GM12891 (cell line): Measurements from ENCODE around the gene CCDC88B.

Experiments
- POLR2A ChIP-seq: IDR thresholded peaks from 2 replicates; pipeline ENCODE4 v1.6.1; 2011; ENCODE audit warnings: low read depth, low read length, control low read depth
- POLR2AphosphoS5 ChIP-seq: IDR thresholded peaks from 2 replicates; pipeline ENCODE4 v1.6.1; 2011; ENCODE audit warnings: low read depth, low read length, control low read depth
- TAF1 ChIP-seq: IDR thresholded peaks from 2 replicates; pipeline ENCODE4 v1.6.1; 2011; ENCODE audit warnings: low read depth, low read length, control low read depth

DNA sequence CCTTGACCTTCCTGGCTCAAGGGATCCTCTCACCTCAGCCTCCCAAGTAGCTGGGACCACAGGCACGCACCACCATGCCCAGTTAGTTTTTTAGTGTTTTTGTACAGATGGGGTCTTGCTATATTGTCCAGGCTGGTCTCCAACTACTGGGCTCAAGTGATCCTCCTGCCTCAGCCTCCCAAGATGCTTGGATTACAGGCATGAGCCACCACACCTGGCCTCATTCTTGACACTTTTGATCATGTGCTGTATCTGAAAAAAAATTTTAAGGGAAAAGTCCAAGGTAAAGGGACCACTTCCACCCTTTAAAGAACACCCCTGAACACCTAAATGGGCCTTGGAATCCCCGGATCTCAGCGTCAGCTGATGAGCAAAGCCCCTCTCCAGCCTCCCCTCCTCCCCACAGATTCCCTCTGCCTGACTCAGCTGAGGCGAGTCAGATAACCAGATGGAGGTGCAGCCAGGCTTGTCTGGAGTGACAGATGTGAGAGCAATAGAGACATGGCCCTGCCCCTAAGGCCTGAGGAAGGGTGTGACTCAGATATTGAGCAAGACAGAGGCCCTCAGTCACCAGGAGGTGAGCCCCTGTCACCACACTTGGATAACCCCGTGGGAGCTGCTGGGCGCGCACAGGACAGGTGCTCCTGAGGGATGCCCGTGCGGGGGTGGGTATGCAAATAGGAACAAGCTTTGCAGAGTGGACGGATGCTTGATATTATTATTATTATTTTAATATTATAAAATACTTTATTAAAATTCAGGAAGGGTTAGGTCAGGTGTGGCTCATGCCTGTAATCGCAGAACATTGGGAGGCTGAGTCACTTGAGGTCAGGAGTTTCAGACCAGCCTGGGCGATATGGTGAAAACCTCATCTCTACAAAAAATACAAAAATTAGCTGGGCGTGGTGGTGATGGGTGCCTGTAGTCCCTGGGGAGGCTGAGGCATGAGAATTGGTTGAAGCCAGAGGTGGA, 5.0 kb upstream of the CCDC88B start:
- no peak for TF ChIP-seq TAF1
- no peak for TF ChIP-seq POLR2A
- TF ChIP-seq POLR2AphosphoS5: no peak
